ENCODE results near the gene DGKG. TPM values are rescaled to one million over a fixed set of nuclear protein-coding genes. Genes with fewer than 3 reads are reported as not detected.

Gene DGKG
- total RNA-seq, 3 donors from 2014 or later: 0.59 to 2.3 (median 2.1) TPM

- Histone ChIP-seq H3K27me3 (no peaks in the 10 kb centered on the region), H3K4me3 (no peak overlapping the region), H3K27ac (no peak overlapping the region), H3K36me3 (no peaks in the 10 kb centered on the region), H3K9me3 (no peaks in the 10 kb centered on the region), H3K4me1 (no peaks in the 10 kb centered on the region)
- intact Hi-C loops (cut with DNase I; ENCODE audit: low total_unique reads): no loop called here
- TF ChIP-seq CTCF (IDR thresholded peaks at IDR 0.05) (no peak), POLR2AphosphoS5 (IDR thresholded peaks at IDR 0.05) (no peak), POLR2A (IDR thresholded peaks at IDR 0.05) (no peak)
- no peak for DNase-seq (ENCODE audit: low spot score in 2 of 2)
Observed at GRCh38 chr3:186149319-186149960, 212.6 kb downstream of the DGKG start.

- H3K9me3 ChIP-seq: no peaks in the 10 kb centered on the region
- intact Hi-C loops (cut with DNase I; ENCODE audit: low total_unique reads): no loop called here
- no peaks in the 10 kb centered on the region for H3K36me3 ChIP-seq
- no peaks in the 10 kb centered on the region for H3K4me1 ChIP-seq
- TF ChIP-seq CTCF (IDR thresholded peaks at IDR 0.05): no peak
- no peak for TF ChIP-seq POLR2AphosphoS5 (IDR thresholded peaks at IDR 0.05)
- no peak for TF ChIP-seq POLR2A (IDR thresholded peaks at IDR 0.05)
- DNase-seq (ENCODE audit: low spot score in 2 of 2): no peak
- H3K27ac ChIP-seq: no peak overlapping the region
- H3K27me3 ChIP-seq: no peaks in the 10 kb centered on the region
- no peak overlapping the region for H3K4me3 ChIP-seq
Observed at GRCh38 chr3:186144257-186144656, 217.8 kb downstream of the DGKG start.

- intact Hi-C loops (cut with DNase I; ENCODE audit: low total_unique reads): no loop called here
- no peaks in the 10 kb centered on the region for H3K27me3 ChIP-seq
- TF ChIP-seq CTCF (IDR thresholded peaks at IDR 0.05) (no peak), POLR2A (IDR thresholded peaks at IDR 0.05) (no peak), POLR2AphosphoS5 (IDR thresholded peaks at IDR 0.05) (no peak)
- H3K36me3 ChIP-seq: no peaks in the 10 kb centered on the region
- no peak for DNase-seq (ENCODE audit: low spot score in 2 of 2)
- no peaks in the 10 kb centered on the region for H3K9me3 ChIP-seq
- H3K4me3 ChIP-seq: no peak overlapping the region
- H3K4me1 ChIP-seq: no peaks in the 10 kb centered on the region
- no peak overlapping the region for H3K27ac ChIP-seq
Observed at GRCh38 chr3:186143250-186143649, 218.8 kb downstream of the DGKG start.

- TF ChIP-seq POLR2AphosphoS5 (IDR thresholded peaks at IDR 0.05) (no peak), CTCF (IDR thresholded peaks at IDR 0.05) (no peak), POLR2A (IDR thresholded peaks at IDR 0.05) (no peak)
- no peaks in the 10 kb centered on the region for H3K27me3 ChIP-seq
- intact Hi-C loops (cut with DNase I; ENCODE audit: low total_unique reads): no loop called here
- no peaks in the 10 kb centered on the region for H3K4me1 ChIP-seq
- no peaks in the 10 kb centered on the region for H3K36me3 ChIP-seq
- H3K4me3 ChIP-seq: no peak overlapping the region
- no peak overlapping the region for H3K27ac ChIP-seq
- H3K9me3 ChIP-seq: no peaks in the 10 kb centered on the region
- no peak for DNase-seq (ENCODE audit: low spot score in 2 of 2)
Observed at GRCh38 chr3:186142393-186142932, 219.6 kb downstream of the DGKG start.

GRCh38 chr3:186141790-186142189 is 220.2 kb downstream of the DGKG start:
- Histone ChIP-seq H3K27ac (no peak overlapping the region), H3K9me3 (no peaks in the 10 kb centered on the region), H3K36me3 (no peaks in the 10 kb centered on the region), H3K27me3 (no peaks in the 10 kb centered on the region), H3K4me3 (no peak overlapping the region), H3K4me1 (no peaks in the 10 kb centered on the region)
- no peak for TF ChIP-seq POLR2A (IDR thresholded peaks at IDR 0.05)
- TF ChIP-seq CTCF (IDR thresholded peaks at IDR 0.05): no peak
- no peak for TF ChIP-seq POLR2AphosphoS5 (IDR thresholded peaks at IDR 0.05)
- intact Hi-C loops (cut with DNase I; ENCODE audit: low total_unique reads): no loop called here
- DNase-seq (ENCODE audit: low spot score in 2 of 2): no peak

Measured in breast epithelium (tissue), 4 donors.